ENCODE measurements around the gene LEFTY1.

DNA sequence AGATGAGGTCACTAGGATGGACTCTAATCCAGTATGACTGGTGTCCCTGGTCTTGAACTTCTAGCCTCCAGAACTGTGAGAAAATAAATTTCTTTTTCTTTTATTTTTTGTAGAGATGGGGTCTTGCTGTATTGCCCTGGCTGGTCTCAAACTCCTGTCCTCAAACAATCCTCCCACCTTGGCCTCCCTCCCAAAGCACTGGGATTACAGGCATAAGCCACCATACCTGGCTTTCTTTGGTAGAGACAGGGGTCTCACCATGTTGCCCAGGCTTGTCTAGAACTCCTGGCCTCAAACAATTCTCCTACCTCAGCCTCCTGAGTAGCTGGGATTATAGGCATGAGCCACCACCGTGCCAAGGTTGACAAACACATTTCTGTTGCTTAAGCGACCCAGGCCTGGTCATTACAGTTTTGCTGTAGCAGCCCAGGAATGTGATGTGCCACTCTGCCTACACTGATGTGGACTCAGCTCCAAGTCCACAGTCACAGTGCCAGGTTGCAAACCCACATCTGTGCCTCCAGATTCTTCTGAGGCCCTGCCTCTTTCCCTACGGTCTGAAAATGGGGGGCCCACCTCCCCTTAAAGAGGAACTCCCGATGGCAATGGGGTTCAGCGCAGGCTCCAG is 19.2 kb upstream of the LEFTY1 start:
- TF ChIP-seq CTCF (IDR thresholded peaks at IDR 0.05; ENCODE audit: low read depth, low read length) (no peak), EZH2phosphoT487 (IDR thresholded peaks at IDR 0.05; ENCODE audit: low read depth) (no peak)
